Tongue (tissue), 2 donors: Measurements from ENCODE around the gene ANO9. TPM values are rescaled to one million over a fixed set of nuclear protein-coding genes. Genes with fewer than 3 reads are reported as not detected.
"Not testable (repeated sequence)": the region's sequence is repeated elsewhere in the genome, so short reads cannot be mapped to it uniquely, and the experiment has no call there.

Source experiments
- DNase-seq: peaks from one replicate; pipeline ENCODE4 v3.0.0-alpha.2; 2015
- total RNA-seq: library from RNA; depleted of rRNA; stranded (reverse); fragments of >200 nt; gene quantifications from one replicate; pipeline ENCODE4 v1.2.3, GENCODE V29; 2014

Gene ANO9
- total RNA-seq, 1 donor from 2014 or later, result 2.1 TPM

DNA sequence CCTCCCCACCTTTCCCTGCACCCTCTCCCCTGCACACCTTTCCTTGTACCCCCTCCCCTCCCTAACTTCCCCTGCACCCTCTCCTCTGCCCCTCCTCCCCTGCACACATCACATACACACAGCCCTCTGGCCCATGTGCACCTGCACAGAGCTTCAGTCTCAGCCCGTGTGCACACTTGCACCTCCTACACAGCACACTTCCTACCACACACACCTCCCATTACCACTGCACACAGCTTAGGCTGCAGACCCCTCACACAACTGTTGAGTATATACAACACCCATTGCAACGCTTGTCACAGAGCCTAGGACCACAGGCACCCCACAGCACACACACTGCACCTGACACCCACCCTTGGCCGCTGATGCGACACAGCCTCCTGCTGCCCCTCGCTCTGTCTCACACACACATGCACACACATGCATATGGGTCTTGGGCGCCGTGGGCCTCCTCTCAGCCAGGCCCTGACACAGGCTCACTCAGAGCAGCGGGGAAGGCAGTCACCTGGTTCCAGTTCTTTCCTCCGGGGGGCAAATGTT lies 27.4 kb downstream of the ANO9 start:
- no peak for DNase-seq

DNA sequence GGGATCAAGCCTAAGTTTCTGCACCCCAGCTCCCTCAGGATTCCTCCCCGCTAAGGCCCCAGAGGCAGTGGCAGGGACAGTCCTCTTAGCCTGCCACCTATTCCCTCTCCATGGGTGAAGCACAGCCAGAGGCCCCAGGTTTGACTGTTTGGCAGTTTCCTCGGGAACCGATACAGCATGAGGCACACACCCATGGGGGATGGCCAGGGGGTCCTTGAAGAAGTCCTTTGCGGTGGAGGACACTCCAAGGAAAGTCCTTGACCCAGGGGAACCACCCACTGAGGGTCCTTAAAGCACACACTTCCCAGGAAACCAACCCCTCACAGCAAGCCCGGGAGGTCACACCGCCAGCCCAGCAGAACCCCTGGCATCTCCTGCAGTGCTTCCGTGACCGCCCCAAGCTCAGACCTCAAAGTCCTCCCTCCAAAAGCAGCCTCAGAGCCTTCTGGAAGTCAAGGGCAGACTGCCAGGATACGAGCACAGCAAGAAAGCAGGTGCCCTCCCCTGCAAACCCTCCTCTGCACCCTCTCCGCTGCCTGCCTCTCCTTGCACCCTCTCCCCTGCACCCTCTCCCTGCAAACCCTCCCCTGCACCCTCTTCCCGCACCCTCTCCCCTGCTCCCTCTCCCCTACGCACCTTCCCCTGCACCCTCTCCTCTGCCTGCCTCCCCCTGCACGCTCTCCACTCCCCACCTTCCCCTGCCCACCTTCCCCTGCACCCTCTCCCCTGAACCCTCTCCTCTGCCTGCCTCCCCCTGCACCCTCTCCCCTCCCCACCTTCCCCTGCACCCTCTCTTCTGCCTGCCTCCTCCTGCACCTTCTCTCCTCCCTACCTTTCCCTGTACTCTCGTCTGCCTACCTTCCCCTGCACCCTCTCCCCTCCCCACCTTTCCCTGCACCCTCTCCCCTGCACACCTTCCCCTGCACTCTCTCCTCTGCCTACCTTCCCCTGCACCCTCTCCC lies 28.4 kb downstream of the ANO9 start:
- DNase-seq, result no peak

DNA sequence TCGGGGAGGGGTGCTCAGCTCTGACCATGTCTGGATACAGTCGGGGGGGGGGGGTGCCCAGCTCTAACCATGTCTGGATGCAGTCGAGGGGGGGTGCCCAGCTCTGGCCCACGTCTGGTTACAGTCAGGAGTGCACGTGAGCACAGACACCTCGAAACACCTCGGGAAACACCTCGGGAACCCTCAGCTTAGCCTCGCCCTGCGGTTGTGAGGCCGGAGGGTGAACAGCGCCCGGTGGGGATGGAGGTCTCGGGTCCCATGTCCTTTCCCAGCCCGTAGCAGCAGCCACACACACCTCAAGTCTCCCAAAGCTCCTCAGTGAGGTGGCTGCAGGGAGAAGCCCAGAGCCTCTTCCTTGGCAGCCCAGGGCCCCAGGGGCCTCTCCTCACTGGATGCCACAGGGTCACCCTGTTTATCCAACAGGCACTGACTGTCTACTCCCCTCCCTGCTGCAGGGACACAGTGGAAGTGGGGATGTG lies 29.1 kb downstream of the ANO9 start:
- no peak for DNase-seq

DNA sequence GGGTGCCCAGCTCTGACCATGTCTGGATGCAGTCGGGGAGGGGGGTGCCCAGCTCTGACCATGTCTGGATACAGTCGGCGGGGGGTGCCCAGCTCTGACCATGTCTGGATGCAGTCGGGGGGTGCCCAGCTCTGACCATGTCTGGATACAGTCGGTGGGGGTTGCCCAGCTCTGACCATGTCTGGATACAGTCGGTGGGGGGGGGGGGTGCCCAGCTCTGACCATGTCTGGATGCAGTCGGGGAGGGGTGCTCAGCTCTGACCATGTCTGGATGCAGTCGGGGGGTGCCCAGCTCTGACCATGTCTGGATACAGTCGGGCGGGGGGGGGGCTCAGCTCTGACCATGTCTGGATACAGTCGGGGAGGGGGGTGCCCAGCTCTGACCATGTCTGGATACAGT lies 30.3 kb downstream of the ANO9 start:
- DNase-seq, result not testable (repeated sequence)

DNA sequence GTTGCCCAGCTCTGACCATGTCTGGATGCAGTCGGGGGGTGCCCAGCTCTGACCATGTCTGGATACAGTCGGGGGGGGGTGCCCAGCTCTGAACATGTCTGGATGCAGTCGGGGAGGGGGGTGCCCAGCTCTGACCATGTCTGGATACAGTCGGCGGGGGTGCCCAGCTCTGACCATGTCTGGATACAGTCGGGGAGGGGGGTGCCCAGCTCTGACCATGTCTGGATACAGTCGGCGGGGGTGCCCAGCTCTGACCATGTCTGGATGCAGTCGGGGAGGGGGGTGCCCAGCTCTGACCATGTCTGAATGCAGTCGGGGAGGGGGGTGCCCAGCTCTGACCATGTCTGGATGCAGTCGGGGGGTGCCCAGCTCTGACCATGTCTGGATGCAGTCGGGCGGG lies 31.1 kb downstream of the ANO9 start:
- DNase-seq, result not testable (repeated sequence)

DNA sequence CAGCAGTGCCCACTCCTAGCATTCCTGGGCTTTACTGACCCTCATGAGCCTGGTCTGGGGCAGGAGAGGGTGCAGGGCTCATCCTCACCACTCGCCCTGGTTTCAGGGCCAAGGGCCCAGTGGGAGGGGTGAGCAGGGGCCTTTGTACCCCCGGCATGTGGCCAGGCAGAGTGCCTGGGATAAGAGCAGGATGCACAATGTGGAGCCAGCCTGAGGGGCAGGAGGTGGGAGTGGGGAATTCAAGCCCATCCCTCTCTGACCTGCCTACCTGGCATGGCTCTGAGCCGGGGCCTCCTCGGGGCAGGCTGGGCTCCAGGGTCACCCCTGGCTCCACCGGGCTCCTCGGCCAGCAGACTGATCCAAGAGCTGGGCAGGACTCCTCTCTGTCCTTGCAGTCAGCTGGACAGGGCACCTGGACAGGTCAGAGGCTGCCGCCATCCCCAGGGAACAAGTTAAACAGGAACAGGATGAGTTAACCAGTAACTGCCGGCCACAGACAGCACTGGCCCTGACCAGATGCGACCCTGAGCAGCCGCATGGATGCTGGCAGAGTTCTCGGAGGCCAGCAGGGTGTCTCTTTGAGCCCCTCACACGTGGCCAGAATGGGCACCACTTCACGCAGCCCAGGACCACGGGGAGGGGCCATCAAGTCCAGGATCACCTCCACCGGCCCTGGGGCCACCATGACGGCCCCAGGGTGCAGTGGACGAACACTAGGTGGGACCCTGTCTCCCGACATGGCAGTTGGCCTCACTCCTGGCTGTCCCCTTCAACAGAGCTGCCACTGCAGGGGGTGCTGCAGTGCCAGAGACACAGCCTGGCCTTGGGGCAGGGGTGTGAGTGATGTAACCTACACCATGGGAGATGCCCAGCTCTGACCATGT lies 32.0 kb downstream of the ANO9 start:
- DNase-seq, result no peak

DNA sequence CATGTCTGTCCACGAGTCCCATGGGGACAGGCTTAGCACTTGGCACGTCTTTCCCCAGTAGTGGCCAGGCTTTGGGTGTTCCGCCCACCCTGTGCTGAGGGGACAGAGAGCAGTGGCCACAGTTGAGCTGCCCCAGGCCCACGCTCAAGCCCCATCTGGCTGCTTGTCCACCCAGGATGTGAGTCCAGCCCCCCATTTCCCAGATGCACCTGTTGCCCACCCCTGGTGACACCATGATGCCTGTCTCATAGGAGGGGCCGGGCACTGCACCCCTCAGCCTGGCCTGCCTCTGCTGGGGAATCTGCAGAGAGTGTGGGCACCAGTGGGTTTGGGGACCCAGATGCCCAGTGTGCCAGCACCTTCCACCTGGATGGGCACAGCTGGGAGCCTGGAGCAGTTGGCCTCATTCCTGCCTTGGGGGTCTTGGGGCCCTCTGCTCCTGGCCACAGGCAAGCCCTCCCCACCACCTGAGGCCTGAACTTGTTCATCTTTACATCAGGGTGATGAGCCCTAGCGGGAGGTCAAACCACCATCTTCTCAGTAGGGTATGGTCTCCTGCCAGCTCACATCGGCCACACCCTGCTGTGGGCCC lies 32.7 kb downstream of the ANO9 start:
- DNase-seq, result no peak

DNA sequence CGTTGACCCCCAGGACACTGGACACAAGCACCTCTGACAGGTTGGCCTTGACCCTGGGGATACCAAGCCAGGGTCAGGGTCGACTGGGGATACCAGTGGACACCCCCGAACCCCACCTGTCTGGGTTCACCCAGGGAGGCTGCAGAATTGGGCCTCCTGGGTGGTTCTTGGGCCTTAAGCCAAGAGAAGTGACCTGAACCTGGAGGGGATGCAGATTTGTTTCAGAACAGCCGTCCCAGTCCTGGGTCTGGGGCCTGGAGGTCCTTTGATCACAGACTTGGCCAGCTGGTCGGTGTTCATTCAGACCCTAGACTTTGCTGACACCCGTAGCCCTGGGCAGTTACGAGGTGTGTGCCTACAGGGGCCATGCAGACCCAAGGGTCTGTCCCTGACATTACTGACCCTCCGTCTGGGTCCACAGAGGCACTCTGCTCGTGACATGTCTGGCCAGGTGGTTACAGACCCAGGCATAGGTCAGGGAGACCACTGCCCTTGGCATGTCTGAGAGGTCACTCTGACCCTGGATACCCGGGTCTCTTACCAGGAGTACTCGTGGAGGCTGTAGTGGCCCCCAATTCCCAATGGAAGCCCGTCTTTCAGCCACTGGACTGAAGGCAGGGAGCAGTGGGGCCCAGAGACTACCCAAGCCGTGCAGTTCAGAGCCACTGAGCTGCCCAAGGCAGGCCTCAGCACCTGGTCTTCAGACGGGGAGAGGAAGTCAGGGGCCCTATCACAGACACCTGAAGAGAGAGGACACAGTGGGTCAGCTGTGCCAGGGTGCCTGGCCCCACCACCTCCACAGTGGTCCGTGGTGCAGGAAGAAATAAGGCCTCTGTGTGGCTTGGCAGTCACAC lies 33.4 kb downstream of the ANO9 start:
- DNase-seq, result no peak

DNA sequence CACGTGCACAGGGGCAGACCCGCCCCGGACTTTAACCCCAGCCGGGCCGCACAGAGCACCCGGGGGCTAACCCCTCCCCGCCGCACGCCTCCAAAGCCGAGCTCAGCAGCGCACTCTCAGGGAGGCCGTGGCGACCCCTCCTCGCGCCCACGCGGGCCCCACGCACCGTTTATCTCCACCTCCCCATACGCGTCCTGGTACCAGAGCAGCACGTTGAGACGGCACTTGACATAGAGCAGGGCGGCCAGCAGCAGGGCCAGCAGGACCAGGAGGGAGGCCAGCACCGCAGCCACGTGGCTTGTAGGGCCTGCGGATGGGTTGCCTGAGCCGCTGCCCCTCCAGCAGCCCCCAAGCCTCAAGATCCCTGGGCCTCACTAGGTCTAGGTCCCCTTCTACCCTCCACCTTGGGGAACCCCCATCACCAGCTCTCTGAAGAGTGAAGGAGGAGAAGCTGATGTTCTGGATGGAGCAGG lies 34.1 kb downstream of the ANO9 start:
- DNase-seq, result no peak

DNA sequence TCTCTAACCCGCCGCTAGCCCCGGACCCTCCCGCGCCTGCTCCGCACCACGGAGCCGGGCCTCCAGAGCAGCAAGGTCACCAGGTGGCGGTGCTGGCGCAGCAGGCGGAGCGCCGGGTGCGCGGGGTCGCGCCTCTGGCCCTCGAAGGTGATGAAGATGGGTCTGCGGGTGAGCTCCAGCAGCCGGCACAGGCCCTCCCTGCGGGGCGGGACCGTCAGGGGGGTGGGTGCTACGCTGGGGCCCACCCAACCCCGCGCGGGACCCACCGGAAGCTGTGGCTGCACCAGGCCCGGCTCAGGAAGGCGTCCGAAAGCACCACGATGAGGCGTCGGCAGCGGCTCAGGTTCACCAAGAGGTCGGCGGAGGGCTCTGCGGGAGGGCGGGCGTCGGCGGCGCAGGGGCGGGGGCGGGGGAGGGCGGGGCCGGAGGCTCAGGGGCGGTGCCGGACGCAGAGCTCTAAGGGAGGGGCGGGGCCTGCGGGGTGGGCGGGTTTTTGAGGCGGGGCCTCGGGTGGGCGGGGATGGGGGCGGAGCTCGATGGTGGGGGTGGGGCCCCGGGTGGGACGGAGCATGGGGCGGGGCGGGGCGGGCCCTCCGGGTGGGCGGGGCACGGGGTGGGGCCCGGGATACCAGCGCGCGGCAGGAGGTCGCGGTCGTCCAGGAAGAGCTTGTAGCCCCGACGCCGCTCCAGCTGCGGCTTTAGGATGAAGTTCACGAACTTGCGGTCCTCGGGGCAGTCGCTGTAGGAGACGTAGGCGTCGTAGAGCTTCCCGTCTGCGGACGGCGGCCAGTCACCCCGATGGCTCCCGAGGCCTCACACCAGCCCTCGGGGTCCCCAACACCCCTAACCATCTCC lies 34.8 kb downstream of the ANO9 start:
- peak; percentile 64 for DNase-seq

DNA sequence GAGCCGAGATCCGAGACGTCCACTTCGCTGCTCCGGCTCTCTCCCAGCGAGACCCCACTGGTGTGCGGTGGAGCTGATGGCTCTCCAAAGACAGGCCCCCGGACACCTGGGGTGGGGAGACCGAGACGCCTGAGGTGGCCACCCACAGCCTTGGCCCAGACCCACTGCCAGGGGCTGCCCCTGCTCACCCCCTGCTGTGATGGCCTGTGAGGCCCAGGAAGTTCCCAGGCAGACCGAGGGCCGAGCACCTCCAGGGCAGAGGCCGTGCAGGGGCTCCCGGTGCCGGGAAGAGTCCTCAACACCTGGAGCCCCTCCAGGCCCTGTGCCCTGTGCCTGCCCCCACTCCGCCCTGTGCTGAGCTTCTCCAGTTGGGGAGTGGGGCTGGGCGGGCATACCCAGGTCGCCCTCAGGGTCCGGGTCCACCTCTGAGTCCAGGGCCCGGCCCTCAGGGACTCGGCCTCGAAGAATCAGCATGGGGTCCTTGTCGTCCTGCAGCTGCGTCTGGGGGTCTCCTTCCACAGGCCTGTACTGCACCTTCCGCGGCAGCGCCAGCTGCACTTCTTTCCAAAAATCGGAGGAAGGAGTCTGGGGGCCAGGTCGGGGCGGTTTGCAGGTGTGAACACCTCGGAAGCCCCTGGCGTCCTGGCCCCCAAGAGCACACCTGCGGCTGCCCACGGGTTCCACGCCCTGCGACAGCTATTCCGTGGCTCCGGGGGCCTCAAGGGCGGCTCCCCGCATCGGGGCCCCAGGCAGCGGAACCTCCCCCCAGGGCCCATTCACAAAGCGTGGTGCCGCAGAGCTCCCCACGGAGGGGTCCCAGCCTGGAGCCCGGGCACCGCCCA lies 35.6 kb downstream of the ANO9 start:
- DNase-seq, result no peak

DNA sequence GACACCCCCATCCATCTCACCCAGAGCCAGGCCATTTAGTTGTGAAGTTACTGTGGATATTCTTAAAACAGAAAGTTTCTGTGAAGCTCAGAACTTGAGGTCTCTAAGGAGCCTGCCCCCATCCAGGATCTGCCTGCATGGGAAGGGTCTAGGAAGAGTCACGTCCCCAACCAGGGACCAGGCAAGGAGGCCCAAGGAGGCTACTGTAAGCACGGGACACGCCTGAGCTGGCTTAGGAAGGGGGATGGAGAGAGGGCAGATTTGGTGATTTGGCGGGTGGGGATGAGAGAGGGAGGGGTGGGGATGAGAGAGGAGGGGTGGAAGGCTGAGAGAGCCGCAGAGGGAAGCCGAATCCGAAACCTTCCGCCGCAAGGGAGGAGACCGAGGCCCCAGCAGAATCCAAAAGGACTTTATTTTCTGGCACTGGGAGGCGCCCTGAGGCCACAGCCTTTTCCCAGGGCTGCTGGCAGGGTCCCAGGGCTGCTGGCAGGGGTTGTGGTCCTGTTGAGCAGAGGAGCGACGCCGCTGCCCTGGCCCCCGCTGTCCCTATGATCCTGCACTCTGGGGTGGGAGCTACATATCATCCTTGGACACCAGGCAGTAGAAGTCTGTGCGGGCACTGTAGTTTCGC lies 36.4 kb downstream of the ANO9 start:
- no peak for DNase-seq

DNA sequence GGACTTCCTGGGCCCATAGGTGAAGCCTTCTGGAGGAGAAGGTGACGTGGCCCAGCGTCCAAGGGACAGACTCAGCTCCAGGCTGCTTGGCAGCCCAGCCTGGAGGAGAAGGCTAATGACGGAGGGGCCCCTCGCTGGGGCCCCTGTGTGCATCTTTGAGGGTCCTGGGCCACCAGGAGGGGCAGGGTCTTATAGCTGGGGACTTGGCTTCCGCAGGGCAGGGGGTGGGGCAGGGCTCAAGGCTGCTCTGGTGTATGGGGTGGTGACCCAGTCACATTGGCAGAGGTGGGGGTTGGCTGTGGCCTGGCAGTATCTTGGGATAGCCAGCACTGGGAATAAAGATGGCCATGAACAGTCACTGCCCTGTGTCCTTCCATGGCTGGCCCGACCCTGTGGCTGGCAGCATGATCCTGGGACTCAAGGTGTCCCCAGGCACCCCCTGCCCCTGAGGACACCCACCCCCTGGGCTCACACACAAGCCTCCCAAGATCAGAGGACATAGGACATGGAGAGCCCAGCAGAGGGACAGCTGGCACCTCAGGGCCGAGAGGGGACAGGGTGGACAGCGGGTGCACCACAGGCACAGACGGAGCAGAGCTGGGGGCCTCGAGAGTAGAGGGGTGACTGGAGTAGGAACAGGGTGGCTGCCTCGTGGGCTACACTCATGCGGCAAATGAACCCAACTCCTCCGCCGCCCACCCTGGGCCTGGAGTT lies 37.1 kb downstream of the ANO9 start:
- no peak for DNase-seq

DNA sequence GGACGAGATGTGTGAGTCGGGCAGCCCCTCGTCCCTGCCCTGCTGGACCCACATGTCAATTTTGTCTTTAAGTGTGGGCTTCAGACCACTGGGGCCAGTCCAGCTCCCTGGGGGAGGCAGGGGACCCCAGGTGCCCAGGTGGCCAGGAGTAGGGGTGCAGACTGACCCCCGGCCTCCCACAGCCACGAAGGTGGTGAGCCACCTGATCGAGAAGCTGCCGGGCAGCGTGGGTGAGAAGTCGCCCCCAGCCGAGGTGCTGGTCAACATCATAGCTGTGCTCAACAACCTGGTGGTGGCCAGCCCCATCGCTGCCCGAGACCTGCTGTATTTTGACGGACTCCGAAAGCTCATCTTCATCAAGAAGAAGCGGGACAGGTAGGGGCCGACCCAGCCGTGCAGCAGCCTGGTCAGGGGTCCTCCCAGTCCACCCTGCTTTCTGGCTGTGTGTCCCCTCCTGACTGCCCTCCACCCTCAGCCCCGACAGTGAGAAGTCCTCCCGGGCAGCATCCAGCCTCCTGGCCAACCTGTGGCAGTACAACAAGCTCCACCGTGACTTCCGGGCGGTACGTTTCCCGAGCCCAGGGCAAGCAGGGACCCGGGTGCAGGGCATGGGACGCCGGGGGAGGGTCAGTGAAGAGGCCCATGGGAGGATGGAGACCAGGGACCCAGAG lies 37.9 kb downstream of the ANO9 start:
- DNase-seq, result no peak

DNA sequence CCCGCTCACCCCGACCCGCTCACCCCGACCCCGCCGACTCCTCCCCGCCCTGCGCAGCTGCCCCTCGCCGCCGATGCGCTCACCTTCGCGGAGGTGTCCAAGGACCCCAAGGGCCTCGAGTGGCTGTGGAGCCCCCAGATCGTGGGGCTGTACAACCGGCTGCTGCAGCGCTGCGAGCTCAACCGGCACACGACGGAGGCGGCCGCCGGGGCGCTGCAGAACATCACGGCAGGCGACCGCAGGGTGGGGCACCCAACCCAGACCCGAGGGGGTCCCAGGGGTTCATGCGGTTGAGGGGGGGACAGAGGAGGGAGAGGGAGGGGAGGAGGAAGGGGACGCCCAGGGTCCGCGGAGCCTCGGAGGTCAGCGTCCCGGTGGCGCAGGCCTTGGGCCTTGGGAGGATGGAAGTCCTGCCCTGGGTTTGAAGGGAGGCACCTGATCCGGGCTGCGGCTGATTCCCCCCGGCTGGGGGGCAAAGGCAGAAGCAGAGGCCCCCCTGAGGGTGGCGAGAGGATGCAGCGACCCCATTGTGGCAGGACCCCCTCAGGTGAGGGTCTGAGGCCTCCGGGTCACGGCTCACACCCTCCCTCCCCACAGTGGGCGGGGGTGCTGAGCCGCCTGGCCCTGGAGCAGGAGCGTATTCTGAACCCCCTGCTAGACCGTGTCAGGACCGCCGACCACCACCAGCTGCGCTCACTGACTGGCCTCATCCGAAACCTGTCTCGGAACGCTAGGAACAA lies 38.6 kb downstream of the ANO9 start:
- DNase-seq, result no peak

DNA sequence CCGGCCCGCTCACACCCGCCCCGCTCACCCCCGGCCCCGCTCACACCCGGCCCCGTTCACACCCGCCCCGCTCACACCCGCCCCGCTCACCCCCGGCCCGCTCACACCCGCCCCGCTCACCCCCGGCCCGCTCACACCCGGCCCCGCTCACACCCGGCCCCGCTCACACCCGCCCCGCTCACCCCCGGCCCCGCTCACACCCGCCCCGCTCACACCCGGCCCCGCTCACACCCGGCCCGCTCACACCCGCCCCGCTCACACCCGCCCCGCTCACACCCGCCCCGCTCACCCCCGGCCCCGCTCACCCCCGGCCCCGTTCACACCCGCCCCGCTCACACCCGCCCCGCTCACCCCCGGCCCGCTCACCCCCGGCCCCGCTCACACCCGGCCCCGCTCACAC lies 40.6 kb downstream of the ANO9 start:
- DNase-seq, result not testable (repeated sequence)

DNA sequence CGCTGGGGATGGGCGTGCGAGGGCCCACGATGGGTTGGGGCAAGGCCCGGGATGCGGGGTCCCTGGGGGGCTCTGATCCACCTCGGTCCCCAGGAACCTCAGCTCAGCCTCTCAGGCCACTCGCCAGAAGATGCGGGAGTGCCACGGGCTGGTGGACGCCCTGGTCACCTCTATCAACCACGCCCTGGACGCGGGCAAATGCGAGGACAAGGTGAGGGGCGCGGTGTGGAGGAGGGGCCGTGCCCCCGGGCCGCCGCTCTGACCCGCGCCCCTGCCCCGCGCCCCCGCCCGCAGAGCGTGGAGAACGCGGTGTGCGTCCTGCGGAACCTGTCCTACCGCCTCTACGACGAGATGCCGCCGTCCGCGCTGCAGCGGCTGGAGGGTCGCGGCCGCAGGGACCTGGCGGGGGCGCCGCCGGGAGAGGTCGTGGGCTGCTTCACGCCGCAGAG lies 41.5 kb downstream of the ANO9 start:
- DNase-seq, result no peak
